ENCODE results near the gene ADD3.

GRCh38 chr10:110153396-110153795 lies 145.6 kb downstream of the ADD3 start:
- no peak for TF ChIP-seq ZNF548 (tag by site-specific recombination; IDR thresholded peaks at IDR 0.05)
- TF ChIP-seq, protein P1, sequence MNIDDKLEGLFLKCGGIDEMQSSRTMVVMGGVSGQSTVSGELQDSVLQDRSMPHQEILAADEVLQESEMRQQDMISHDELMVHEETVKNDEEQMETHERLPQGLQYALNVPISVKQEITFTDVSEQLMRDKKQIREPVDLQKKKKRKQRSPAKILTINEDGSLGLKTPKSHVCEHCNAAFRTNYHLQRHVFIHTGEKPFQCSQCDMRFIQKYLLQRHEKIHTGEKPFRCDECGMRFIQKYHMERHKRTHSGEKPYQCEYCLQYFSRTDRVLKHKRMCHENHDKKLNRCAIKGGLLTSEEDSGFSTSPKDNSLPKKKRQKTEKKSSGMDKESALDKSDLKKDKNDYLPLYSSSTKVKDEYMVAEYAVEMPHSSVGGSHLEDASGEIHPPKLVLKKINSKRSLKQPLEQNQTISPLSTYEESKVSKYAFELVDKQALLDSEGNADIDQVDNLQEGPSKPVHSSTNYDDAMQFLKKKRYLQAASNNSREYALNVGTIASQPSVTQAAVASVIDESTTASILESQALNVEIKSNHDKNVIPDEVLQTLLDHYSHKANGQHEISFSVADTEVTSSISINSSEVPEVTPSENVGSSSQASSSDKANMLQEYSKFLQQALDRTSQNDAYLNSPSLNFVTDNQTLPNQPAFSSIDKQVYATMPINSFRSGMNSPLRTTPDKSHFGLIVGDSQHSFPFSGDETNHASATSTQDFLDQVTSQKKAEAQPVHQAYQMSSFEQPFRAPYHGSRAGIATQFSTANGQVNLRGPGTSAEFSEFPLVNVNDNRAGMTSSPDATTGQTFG (tag by site-specific recombination; IDR thresholded peaks at IDR 0.05; ENCODE audit: borderline replicate concordance) = no peak
- TF ChIP-seq ZNF777 (tag by site-specific recombination; IDR thresholded peaks at IDR 0.05; ENCODE audit: borderline replicate concordance) = no peak
- no peak for TF ChIP-seq ZBTB20 (tag by site-specific recombination; IDR thresholded peaks at IDR 0.05)
- TF ChIP-seq ZNF350 (tag by site-specific recombination; IDR thresholded peaks at IDR 0.05) = no peak

All from HEK293 (cell line).